OCI-LY7 (cell line): ENCODE measurements around the gene CLSTN2. TPM values are rescaled to one million over a fixed set of nuclear protein-coding genes. Genes with fewer than 3 reads are reported as not detected.

Experiments used
- BruUV-seq: library from RNA; stranded (reverse); fragments of 400-500 nt; replicated peaks from 2 replicates; lab custom pipeline; 2021; lab: Mats Ljungman, UMichigan
- CTCF ChIA-PET: fragments of 300-600 bp; sonication (Branson Sonifier 250); formaldehyde crosslinking; loops from one replicate; lab custom pipeline; 2022; ENCODE audit warnings: antibody characterized with exemption; ENCODE audit not compliant: unreplicated experiment; lab: Charles Lee
- POLR2A ChIA-PET: fragments of 300-600 bp; sonication (Branson Sonifier 250); formaldehyde crosslinking; loops from one replicate; lab custom pipeline; 2022; ENCODE audit warnings: antibody characterized with exemption; lab: Charles Lee
- DNase-seq: peaks from one replicate; pipeline ENCODE4 v3.0.0-alpha.2; 2015; ENCODE audit warnings: low spot score
- H2AFZ ChIP-seq: fragments of 200-600 bp; sonication (generic), shearing (Covaris generic); 2 replicates; pipeline ENCODE4 v1.6.1; 2014; ENCODE audit warnings: mild to moderate bottlenecking, antibody characterized with exemption, low read length, moderate library complexity
- H3K27ac ChIP-seq: fragments of 200-600 bp; sonication (generic); 2 replicates; pipeline ENCODE4 v1.5.1; 2014; ENCODE audit warnings: mixed run types, low read depth, mild to moderate bottlenecking, moderate library complexity, low read length, inconsistent platforms; ENCODE audit not compliant: poor library complexity, severe bottlenecking
- H3K36me3 ChIP-seq: fragments of 200-600 bp; sonication (generic); 2 replicates; pipeline ENCODE4 v1.6.1; 2014; ENCODE audit warnings: mild to moderate bottlenecking, antibody characterized with exemption, low read length, moderate library complexity, mixed read lengths; ENCODE audit not compliant: insufficient read depth
- H3K4me1 ChIP-seq: fragments of 200-600 bp; sonication (generic); 2 replicates; pipeline ENCODE4 v1.5.1; 2014; ENCODE audit warnings: mild to moderate bottlenecking, low read length; ENCODE audit not compliant: insufficient read depth, poor library complexity, severe bottlenecking
- H3K4me2 ChIP-seq: fragments of 200-600 bp; sonication (generic); 2 replicates; pipeline ENCODE4 v1.6.1; 2014; ENCODE audit warnings: mild to moderate bottlenecking, low read length
- H3K4me3 ChIP-seq: fragments of 200-600 bp; sonication (generic); 2 replicates; pipeline ENCODE4 v1.5.1; 2014; ENCODE audit warnings: mild to moderate bottlenecking, low read depth, low read length; ENCODE audit not compliant: poor library complexity, severe bottlenecking
- H3K79me2 ChIP-seq: fragments of 200-600 bp; sonication (generic); 2 replicates; pipeline ENCODE4 v1.6.1; 2016; ENCODE audit warnings: low read depth, mild to moderate bottlenecking, low read length, moderate library complexity, mixed read lengths; ENCODE audit not compliant: insufficient read depth
- H3K9me2 ChIP-seq: fragments of 200-600 bp; sonication (generic); 2 replicates; pipeline ENCODE4 v1.6.1; 2016; ENCODE audit warnings: mild to moderate bottlenecking, low read length, mixed read lengths; ENCODE audit not compliant: insufficient read depth
- H3K9me3 ChIP-seq: fragments of 200-600 bp; sonication (generic); 2 replicates; pipeline ENCODE4 v1.6.1; 2014; ENCODE audit warnings: mild to moderate bottlenecking, mixed run types, low read length, mixed read lengths
- H4K20me1 ChIP-seq: fragments of 200-600 bp; sonication (generic); 2 replicates; pipeline ENCODE4 v1.6.1; 2014; ENCODE audit warnings: mild to moderate bottlenecking, antibody characterized with exemption, low read length, moderate library complexity, mixed read lengths; ENCODE audit not compliant: insufficient read depth
- EZH2phosphoT487 ChIP-seq: fragments of 200-600 bp; sonication (generic); IDR thresholded peaks from 2 replicates; pipeline ENCODE4 v1.6.1; 2018; ENCODE audit warnings: low read depth, borderline replicate concordance, mild to moderate bottlenecking, mixed run types, antibody characterized with exemption, low read length, moderate library complexity, mixed read lengths
- intact Hi-C: fragments of 100-400 bp; cut with micrococcal nuclease; formaldehyde crosslinking; loops from one replicate; pipeline ENCODE4 v1.10.0; 2022; ENCODE audit not compliant: unreplicated experiment
- total RNA-seq, 2 experiments: library from RNA; depleted of rRNA in 1 of 2; stranded (reverse); fragments of >200 nt in 1 of 2; shearing (Covaris generic) in 1 of 2; gene quantifications; 2 replicates each; pipeline ENCODE4 v1.2.3, GENCODE V29; 2014 to 2022
- TF ChIP-seq, protein P1 (sequence below): fragments of 200-600 bp; sonication (generic); conservative IDR thresholded peaks from 2 replicates; pipeline ENCODE4 v1.5.1; 2014; ENCODE audit warnings: mild to moderate bottlenecking, antibody characterized with exemption, low read length, moderate library complexity, mixed read lengths

CLSTN2 gene
- total RNA-seq, 2 experiments from 2014 or later, result not detected

- ChIA-PET POLR2A (no interaction called here), CTCF (no interaction called here)
- TF ChIP-seq, protein P1, sequence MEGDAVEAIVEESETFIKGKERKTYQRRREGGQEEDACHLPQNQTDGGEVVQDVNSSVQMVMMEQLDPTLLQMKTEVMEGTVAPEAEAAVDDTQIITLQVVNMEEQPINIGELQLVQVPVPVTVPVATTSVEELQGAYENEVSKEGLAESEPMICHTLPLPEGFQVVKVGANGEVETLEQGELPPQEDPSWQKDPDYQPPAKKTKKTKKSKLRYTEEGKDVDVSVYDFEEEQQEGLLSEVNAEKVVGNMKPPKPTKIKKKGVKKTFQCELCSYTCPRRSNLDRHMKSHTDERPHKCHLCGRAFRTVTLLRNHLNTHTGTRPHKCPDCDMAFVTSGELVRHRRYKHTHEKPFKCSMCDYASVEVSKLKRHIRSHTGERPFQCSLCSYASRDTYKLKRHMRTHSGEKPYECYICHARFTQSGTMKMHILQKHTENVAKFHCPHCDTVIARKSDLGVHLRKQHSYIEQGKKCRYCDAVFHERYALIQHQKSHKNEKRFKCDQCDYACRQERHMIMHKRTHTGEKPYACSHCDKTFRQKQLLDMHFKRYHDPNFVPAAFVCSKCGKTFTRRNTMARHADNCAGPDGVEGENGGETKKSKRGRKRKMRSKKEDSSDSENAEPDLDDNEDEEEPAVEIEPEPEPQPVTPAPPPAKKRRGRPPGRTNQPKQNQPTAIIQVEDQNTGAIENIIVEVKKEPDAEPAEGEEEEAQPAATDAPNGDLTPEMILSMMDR, result no peak
- TF ChIP-seq EZH2phosphoT487, result no peak
- Histone ChIP-seq H4K20me1 (no peaks in the 10 kb centered on the region), H3K4me3 (no peak overlapping the region), H3K79me2 (no peaks in the 10 kb centered on the region), H3K9me2 (no peaks in the 10 kb centered on the region), H3K36me3 (no peaks in the 10 kb centered on the region), H3K4me2 (no peak overlapping the region), H3K4me1 (no peaks in the 10 kb centered on the region), H3K27ac (no peak overlapping the region), H3K9me3 (no peaks in the 10 kb centered on the region), H2AFZ (no peak overlapping the region)
- BruUV-seq, result no TSS peak
- no peak for DNase-seq
- intact Hi-C loops, result no loop called here
Measured at GRCh38 chr3:140023616-140024530, 88.9 kb downstream of the CLSTN2 start.

GRCh38 chr3:140031170-140031569 lies 96.2 kb downstream of the CLSTN2 start:
- H3K36me3 ChIP-seq, result no peaks in the 10 kb centered on the region
- TF ChIP-seq, protein P1, result no peak
- TF ChIP-seq EZH2phosphoT487, result no peak
- no peak overlapping the region for H2AFZ ChIP-seq
- intact Hi-C loops, result no loop called here
- H3K4me1 ChIP-seq, result no peaks in the 10 kb centered on the region
- no peak for DNase-seq
- H3K4me2 ChIP-seq, result no peak overlapping the region
- ChIA-PET POLR2A (interaction anchor here (0.7 kb wide), 1 partner anchor 10 kb away, joined by 3 read pairs; no protein-coding TSS in a partner anchor), CTCF (no interaction called here)
- no peak overlapping the region for H3K27ac ChIP-seq
- no peaks in the 10 kb centered on the region for H4K20me1 ChIP-seq
- no peaks in the 10 kb centered on the region for H3K9me2 ChIP-seq
- no peaks in the 10 kb centered on the region for H3K79me2 ChIP-seq
- no peak overlapping the region for H3K4me3 ChIP-seq
- BruUV-seq, result no TSS peak
- no peaks in the 10 kb centered on the region for H3K9me3 ChIP-seq

GRCh38 chr3:140034058-140034457 lies 99.1 kb downstream of the CLSTN2 start:
- H4K20me1 ChIP-seq, result no peaks in the 10 kb centered on the region
- H3K79me2 ChIP-seq, result no peaks in the 10 kb centered on the region
- intact Hi-C loops, result no loop called here
- no peak for DNase-seq
- H2AFZ ChIP-seq, result no peak overlapping the region
- no peak overlapping the region for H3K4me2 ChIP-seq
- H3K27ac ChIP-seq, result no peak overlapping the region
- H3K9me2 ChIP-seq, result no peaks in the 10 kb centered on the region
- no peak for TF ChIP-seq EZH2phosphoT487
- TF ChIP-seq, protein P1, result no peak
- H3K4me3 ChIP-seq, result no peak overlapping the region
- POLR2A ChIA-PET, result no interaction called here
- no peaks in the 10 kb centered on the region for H3K9me3 ChIP-seq
- no TSS peak for BruUV-seq
- CTCF ChIA-PET, result no interaction called here
- H3K4me1 ChIP-seq, result no peaks in the 10 kb centered on the region
- no peaks in the 10 kb centered on the region for H3K36me3 ChIP-seq
